Fibroblast of skin of left quadriceps (primary cell): Measurements from ENCODE around the gene RNF5.

Experiments used
- DNase-seq, 2 experiments: peaks; one replicate each; pipeline ENCODE4 v3.0.0-alpha.2; 2013; ENCODE audit warnings: low read depth in 2 of 2

The RNF5 gene

DNA sequence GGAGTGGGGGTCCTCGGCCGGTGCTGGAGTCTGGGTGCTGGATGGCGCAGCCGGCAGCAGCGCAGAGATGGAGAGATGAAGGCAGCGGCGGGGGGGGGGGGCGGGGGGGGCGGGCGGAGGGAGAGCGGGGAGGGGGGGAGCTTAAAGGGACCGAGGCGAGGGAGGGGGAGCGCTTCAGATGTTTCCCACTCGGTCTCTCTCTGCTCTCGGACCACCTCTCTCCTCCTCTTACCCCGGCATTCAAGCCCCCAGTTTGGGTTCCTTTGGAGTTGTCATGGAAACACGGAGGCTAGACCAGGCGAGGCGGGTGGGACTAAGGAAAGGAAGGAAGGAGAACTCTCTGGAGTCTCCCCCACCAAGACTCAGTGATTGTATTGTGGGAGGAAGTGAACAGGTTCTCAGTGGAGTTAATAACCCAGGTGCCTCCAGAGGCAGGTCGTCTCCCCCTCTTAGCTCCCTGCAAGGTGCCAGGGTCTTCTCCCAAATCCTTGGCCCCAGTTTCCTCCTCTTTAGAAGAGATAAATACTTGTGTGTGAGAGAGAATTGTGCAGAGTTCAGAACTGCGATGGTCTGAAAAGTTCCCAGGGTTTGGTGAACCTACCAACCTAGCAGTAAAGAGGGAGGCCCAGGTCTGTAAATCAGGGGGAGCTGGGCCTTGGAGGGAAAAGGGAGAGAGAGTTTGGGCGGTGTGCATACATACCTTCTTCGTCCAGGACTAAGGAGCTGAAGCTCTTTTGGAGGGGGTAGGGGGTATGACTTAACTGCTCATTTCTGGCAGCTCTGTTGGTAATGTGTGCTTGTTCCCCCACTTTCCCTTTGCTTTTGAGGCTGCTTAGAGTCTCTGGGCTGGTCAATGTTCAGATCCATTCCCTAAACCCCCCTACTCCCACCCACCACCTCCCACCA, 26.1 kb upstream of the RNF5 start, which contains the start of gene PRRT1:
PRRT1 (minus strand) TSS at position 77 of the 906 bp plus-strand sequence. CDS start 112 bp downstream, outside the sequence.
- DNase-seq, result no peak

DNA sequence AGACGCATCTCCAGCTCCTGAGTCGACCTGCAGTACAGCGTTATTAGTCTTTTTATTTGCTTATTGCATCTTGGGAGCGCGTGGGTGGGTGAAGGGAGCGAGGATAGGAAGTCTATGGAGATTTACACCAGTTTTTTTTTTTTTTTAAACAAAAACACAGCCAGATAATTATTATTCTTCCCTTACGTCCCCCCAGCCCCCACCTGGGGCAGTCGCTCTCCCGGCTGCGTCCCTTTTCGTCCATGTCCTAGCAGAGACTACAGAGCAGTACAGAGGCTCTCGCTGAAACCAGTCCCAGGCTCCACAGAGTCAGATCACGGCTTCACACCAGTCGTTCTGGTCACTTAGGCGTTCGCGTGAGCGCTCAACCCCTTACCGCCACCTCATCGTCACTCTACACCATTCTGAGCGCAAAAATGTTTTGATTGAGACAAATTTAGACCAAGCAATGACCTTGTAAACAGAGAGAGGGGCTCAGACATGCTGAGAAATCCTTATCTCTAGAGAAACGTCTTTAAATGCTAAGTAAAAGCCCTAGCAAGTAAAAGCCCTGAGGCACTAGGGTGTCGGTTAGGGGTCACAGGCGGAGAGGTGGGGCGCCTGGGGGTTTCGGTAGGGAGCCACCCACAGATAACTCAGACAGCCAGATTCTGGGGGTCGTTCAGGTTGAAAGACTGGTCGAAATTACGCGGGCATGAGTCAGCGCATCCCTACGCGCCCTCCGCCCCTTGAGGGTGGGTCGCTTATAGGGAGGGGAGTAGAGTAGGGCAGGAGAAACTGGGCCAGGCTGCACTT, 25.2 kb upstream of the RNF5 start:
- DNase-seq, result no peak

DNA sequence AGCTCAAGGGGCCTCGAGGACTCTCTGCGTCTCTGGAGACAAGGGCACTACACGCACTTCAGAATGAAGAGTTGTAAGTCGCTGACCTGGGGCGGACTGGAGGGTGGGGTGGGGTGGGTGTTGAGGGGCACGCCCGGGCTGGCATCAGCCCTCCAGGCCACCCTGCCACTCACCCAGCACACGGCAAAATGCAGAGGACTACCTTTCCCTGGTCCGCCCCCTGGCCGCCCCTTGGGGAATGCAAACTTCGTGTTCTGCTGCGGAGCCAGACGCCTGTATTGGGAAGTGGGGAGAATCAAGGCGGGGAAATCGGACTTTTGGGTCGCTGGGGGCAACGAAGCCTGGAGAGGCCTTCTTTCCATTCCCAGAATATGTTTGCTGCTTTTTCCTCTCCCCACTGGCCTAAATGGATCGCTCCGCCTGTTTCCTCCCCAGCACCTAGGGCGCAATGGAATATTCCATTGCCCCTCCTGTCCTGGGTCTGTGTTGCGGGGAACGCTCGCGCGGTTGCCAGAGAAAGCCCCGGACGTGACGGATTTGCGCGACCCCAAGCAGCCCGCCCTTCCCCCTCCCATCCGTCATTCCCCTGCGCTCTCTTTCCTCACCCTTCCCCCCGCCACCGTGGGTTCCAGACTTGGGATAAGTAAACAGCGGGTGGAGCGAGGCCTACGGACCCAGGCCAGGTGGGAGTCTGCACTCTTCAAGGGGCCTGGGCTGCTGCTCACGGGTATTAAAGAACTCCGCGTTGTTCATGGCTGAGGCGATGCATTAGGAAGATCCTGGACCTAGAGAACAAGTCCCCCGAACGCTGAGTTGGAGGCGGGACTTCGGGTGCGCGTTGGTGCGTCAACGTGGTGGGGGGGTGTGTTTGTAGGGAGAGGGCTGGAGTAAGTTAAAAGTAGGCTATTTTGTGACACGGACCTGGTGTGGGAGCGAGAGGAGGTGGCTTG, 24.4 kb upstream of the RNF5 start, which contains the start of gene PPT2:
PPT2 (plus strand) TSS at position 578 of the 950 bp plus-strand sequence. CDS start 454 bp downstream, outside the sequence.
- peak; percentile 88 for DNase-seq

GRCh38 chr6:32154514-32155161, 23.6 kb upstream of the RNF5 start:
- no peak for DNase-seq

DNA sequence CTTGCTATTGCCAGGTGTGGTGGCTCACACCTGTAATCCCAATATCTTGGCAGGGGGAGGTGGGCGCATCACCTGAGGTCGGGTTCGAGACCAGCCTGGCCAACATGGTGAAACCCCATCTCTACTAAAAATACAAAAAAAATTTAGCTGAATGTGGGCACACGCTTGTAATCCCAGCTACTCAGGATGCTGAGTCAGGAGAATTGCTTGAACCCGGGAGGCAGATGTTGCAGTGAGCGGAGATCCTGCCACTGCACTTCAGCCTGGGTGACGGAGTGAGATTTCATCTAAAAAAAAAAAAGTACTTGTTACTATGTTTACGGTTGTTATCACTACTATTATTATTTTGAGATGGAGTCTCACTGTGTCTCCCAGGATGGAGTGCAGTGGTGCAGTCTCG, 21.3 kb upstream of the RNF5 start:
- no peak for DNase-seq

DNA sequence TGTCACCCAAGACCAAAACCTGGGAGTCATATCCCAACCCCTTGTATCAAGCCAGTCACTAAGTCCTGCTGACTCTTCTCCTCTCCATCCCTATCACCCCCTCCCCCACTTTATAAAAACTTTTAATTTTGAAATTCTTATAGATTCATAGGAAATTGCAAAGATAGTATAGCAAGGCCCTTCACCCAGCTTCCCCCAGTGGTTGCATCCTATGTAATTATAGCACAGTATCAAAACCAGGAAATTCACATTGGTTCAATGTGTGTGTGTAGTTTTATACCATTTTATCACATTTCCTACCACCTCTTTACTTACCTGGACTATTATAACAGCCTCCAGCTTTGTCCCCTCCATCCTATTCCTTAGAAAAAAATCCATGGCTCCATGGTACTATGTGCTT, 20.2 kb upstream of the RNF5 start:
- DNase-seq, result no peak

GRCh38 chr6:32163559-32164258, 14.5 kb upstream of the RNF5 start:
- DNase-seq, result no peak

DNA sequence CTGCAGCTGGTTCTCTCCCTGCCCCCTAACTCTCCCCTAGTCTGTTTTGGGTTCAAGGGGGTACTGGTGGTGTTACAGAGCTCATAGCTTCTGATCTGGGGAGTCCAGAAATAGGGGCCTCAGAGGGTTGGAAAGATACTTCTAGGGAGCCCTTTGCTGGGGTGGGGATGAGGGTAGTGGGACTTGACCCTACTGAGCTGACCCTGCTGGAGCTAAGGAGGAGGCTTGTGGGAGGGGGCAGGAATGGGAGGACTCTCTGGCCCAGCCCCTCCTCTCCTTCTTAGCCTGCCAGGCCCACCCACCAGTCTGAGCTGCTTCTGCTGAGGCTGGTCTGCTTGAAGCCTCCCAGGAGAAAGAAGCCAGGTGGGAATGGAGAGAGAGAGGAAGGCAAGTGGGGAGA, 13.9 kb upstream of the RNF5 start, which contains the start of gene EGFL8:
EGFL8 (plus strand) TSS at position 301 of the 400 bp plus-strand sequence. CDS start 1,571 bp downstream, outside the sequence.
- no peak for DNase-seq

DNA sequence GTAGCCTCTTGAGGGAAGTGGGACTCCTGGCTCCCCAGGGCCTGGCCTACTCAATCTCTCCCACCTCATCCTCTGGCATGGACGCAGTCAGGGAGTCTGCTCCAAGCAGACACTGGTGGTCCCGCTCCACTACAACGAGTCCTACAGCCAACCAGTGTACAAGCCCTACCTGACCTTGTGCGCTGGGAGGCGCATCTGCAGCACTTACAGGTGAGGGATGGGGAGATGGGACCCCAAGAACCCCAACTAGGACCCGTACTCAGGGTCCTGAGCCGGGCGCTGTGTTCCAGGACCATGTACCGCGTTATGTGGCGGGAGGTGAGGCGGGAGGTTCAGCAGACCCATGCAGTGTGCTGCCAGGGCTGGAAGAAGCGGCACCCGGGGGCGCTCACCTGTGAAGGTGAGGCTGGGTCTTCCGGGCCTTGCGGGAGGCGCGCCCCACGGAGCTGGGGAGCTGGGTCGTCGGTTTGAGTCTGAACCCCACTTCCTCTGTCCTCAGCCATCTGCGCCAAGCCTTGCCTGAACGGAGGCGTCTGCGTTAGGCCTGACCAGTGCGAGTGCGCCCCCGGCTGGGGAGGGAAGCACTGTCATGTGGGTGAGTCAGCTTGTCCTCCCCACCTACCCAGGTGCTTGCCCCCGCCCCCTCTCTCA, 11.7 kb upstream of the RNF5 start:
- DNase-seq, result no peak

DNA sequence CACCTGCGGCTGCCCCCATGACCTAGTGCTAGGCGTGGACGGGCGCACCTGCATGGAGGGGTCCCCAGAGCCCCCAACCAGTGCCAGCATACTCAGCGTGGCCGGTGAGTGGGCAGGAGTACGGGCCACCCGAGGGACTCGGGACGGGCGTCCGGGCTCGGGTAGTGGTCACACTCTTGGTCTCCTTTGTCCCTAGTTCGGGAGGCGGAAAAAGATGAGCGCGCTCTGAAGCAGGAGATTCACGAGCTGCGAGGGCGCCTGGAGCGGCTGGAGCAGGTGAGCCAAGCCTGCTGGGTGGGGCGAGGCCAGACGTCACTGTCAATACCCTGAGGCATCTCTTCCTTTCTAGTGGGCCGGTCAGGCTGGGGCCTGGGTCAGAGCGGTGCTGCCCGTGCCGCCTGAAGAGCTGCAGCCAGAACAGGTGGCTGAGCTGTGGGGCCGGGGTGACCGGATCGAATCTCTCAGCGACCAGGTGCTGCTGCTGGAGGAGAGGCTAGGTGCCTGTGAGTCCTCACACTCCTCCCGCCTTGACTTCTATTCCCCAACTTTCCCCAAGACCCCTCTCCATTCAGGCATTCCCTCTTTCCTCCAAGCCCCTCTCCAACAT, 10.9 kb upstream of the RNF5 start:
- no peak for DNase-seq

DNA sequence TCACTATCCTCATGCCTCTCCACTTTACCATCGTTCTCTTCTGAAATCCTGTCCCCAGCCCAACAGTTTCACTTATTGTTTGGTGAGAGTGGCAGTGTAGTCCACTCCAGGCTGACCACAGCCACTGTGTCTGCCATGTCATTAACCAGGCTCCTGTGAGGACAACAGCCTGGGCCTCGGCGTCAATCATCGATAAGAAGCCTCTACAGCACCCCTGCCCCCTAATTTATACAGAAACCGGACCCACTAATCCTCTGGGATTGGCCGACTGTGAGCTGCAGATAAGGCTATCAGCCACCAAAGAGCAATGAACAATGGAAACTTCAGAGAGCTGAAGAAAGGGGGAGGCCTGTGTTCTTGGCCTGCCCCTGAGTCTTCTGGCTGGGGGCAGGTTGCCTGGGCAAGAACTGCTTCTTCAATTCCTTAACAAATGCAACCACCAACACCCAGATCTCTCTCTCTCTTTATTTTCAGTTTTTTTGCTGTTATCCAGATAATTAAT, 10.4 kb upstream of the RNF5 start:
- no peak for DNase-seq

DNA sequence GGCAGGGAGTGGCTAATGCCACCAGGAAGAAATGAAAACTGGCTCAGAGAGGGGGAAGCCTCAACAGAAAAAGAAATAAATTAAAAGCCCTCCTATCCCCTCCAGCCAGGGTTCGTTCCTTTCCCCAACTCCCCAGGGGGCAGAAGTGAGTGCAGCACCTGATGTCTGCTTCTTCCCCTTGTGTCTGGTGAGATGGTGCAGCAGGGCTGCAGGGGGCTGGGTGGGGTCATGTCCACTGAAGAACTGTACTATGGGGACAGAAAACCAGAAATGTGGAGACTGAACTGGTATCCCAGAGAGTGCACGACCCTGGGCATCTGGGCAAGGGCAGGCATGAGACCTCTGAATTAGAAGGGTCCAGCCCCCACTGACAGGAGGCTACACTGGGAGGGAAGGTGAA, 9.9 kb upstream of the RNF5 start:
- DNase-seq, result no peak

DNA sequence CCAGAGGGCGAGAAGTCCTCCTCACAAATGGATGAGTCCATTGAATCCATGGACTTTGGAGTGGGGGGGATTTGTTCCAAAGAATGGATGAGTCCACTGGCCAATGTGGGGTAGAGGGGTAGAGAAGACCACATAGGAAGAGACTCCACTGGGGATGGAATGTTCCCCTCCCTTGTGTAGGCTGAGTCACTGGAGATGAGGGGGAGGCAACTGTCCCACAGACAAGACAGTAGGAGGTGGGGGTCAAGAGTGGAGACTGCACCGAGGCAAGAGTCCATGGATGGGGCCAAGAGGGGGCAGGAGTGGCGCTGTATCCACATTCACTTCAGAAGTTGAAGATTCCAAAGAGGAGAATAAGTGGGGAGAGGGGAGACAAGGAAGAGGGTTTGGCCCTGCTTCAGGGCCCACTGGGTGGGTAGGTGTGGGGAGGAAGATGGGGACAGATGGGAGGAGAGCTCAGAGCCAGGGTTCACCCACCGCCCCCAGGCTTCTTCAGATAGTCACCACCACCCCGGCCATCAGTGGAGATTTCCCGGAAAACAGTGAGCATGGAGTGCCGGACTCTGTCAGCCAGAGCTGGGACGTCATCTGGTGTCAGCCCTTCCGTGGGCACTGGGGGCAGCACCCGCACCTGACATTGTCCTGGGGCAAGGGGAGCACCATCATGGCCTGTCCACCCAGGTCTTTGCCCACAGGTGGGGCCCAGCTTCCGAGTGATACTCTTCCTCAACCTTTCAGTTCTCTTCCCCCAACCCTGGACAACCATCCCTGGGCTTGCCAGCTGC, 9.2 kb upstream of the RNF5 start:
- DNase-seq, result no peak

DNA sequence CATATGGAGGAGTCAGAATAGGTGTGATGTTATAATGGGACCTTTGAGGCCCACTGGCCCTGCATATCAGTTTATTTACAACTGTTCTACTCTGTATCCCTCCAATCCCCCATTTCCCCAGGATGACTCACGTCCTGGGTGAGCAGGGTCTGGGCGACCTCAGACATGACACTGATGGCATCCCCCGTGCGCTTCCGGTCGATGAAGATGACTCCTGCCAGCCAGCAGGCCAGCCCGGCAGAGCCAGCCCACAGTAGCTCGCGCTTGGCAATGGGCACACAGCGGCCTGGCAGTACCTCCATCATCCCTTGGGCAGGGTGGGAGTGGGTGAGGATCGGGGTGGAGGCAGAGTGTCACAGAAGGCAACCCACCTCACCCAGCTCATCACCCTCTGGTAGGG, 7.9 kb upstream of the RNF5 start:
- DNase-seq, result no peak

DNA sequence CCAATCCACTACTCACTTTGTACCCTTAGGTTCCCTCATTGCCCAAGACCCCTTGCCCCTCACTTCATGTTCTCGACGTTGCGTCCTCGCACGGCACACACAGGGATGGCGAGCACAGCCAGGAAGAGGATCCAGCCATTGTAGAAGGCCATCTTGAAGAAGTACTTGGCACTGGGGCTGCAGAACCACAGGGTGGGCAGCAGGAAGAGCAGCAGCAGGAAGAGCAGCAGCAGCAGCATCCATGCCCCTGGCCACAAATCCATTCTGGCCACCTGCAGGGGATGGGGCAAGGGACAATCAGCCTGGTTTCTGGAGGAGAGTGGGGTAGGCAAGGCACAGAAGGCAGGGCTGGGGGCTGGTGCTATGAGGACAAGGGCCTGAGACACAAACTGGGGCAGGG, 7.0 kb upstream of the RNF5 start:
- no peak for DNase-seq

GRCh38 chr6:32173051-32173727, 5.0 kb upstream of the RNF5 start:
- DNase-seq, result no peak

DNA sequence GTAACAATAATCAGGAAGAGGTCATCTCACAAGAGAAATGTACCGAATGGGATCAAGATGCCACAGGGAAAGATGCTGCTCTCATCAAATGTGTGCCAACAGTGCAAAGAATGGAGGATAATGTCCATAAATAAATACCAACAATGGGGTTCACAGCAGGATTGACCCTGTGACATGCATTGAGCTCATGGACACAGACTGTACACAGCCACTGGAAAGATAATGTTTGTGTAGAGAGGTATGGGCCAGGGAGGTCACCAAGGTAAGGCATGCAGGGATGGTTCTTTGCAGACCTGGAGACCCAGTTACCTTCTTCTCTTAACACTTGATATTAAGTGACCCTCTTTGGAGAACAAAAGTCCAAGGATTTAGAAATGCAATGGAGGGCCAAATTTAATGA, 3.8 kb upstream of the RNF5 start:
- no peak for DNase-seq

DNA sequence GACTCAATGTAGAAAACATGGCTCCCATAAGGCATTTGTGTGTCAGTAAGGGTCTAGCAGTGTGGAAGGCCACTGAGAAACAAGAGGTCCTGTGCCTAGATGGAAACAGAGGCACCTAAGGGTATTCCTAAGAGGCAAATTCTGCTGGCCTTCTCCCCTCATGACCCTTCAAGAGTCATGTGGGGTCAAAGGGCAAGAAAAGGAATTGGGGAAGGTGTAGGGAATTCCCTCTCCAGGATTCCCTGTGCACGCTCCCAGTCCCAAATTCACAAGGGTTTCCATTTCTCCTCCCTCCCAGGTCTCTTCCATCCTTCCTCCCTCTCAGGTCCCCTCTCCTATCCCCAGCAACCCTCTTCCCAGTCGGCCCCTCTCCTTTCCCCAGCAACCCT, 2.9 kb upstream of the RNF5 start:
- DNase-seq, result no peak
